Neural progenitor cell (in vitro differentiated cells): ENCODE data around the gene COASY.

Experiments used
- CTCF ChIP-seq: fragments of 200-600 bp; sonication (generic); IDR thresholded peaks from 2 replicates; pipeline ENCODE4 v1.5.1; 2017; ENCODE audit warnings: antibody characterized with exemption, mild to moderate bottlenecking
- EZH2 ChIP-seq: fragments of 200-600 bp; sonication (generic); IDR thresholded peaks from 2 replicates; pipeline ENCODE4 v1.6.1; 2017; ENCODE audit warnings: antibody characterized with exemption, mild to moderate bottlenecking, moderate library complexity

- TF ChIP-seq EZH2 (no peak), CTCF (no peak)
Observed at GRCh38 chr17:42574463-42574862, 12.5 kb downstream of the COASY start.
